DMS79 (cell line): ENCODE measurements around the gene AGRN.

ENCODE experiments used
- DNase-seq: peaks from one replicate; lab custom pipeline; 2025; lab: John Stamatoyannopoulos, UW

Gene AGRN

GRCh38 chr1:1038694-1039093 lies 18.8 kb downstream of the AGRN start:
- no peak for DNase-seq

GRCh38 chr1:1039145-1039910 lies 19.4 kb downstream of the AGRN start:
- no peak for DNase-seq

DNA sequence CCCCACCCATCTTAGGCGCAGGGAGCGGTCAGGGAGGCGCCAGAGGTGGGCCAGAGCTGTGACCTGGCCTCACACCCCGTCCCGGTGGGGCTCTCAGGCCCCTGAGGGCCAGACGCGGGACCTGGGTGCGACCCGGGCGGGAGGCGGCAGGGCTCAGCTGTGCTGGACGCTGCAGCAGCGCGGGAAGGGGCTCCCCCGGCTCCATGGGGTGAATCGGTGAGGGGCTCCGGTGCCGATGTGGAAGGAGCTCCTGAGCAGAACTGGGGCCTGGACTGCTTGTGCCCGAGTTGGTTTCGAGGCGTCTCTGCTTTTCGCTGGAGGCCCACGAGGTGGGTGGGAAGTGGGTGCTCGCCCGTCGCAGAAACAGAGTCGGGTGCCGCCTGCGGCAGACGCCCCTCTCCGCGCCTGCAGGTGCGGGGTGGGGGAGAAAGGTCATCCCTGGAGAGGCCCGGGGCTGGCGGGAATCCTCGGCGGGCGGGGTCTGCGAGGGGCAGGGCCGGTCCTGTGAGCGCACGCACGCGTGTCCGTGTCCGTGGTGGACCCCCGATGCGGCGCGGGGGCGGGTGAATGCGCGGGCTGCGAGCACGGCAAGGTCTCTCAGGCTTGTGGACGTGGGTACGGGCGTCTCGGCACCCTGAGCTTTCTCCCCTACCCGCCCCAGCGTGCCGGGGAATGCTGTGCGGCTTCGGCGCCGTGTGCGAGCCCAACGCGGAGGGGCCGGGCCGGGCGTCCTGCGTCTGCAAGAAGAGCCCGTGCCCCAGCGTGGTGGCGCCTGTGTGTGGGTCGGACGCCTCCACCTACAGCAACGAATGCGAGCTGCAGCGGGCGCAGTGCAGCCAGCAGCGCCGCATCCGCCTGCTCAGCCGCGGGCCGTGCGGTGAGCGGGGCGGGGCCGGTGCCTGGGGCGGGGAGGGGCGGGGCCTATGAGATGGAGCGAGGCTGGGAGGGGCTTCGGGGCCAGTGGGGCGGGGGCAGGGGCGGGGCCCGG lies 20.4 kb downstream of the AGRN start:
- no peak for DNase-seq

GRCh38 chr1:1041092-1041523 lies 21.2 kb downstream of the AGRN start:
- no peak for DNase-seq

DNA sequence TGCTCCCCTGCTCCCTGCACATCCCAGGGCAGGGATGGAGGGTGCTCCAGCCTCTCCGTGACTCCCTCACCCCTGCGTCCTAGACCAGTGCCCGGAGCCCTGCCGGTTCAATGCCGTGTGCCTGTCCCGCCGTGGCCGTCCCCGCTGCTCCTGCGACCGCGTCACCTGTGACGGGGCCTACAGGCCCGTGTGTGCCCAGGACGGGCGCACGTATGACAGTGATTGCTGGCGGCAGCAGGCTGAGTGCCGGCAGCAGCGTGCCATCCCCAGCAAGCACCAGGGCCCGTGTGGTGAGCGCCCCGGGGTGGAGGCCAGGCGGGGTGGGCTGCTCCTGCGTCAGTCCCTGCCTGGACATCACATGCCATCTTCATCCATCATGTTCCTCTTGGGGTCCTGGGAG lies 22.0 kb downstream of the AGRN start:
- no peak for DNase-seq

DNA sequence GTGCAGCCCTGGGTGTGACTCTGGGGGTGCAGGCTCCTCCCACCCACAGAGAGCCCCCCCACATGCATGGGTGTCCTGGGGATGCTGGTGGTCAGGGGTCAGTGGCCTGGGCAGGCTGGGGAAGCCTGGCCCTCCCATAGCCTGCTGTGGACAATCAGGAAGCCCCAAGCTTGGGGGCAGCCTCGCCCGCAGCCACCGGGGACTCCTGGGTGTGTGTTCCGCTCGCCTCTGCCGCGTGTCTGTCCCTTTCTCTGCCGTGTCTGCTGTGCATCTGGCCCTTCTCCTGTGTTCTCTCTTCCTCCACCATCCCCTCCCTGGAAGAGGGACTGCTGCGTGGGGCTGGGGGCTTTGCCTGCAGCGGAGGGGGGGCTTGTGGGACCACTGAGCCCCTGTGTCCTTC lies 22.9 kb downstream of the AGRN start:
- no peak for DNase-seq

DNA sequence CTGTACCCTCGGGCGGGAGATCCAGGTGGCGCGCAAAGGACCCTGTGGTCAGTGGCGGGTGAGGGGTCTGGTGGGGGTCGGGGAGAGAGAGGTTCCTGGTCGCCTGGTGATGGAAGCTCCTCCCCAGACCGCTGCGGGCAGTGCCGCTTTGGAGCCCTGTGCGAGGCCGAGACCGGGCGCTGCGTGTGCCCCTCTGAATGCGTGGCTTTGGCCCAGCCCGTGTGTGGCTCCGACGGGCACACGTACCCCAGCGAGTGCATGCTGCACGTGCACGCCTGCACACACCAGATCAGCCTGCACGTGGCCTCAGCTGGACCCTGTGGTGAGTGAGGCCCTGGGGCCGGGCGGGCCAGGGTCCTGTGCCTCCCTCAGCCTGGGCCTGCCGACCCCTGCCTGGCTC lies 23.5 kb downstream of the AGRN start:
- DNase-seq: no peak

- no peak for DNase-seq
Observed at GRCh38 chr1:1043921-1044320, 24.0 kb downstream of the AGRN start.

- DNase-seq: no peak
Observed at GRCh38 chr1:1044455-1045078, 24.6 kb downstream of the AGRN start.

- no peak for DNase-seq
Observed at GRCh38 chr1:1045129-1045528, 25.2 kb downstream of the AGRN start.

- no peak for DNase-seq
Observed at GRCh38 chr1:1046243-1046642, 26.3 kb downstream of the AGRN start.

DNA sequence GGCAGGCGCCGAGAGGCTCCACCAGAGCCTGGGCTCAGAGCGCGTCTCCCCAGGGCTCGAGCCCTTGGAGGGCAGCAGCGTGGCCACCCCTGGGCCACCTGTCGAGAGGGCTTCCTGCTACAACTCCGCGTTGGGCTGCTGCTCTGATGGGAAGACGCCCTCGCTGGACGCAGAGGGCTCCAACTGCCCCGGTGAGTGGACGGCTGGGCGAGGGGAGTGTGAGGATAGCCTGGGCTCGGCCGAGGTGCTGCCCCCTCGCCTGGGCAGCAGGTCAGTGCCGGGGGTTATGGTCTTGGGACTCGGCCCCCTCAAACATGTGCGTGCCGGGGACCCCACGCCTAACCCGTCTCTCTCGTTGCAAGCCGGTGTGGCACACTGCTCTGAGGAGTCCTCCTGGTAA lies 26.8 kb downstream of the AGRN start:
- no peak for DNase-seq

DNA sequence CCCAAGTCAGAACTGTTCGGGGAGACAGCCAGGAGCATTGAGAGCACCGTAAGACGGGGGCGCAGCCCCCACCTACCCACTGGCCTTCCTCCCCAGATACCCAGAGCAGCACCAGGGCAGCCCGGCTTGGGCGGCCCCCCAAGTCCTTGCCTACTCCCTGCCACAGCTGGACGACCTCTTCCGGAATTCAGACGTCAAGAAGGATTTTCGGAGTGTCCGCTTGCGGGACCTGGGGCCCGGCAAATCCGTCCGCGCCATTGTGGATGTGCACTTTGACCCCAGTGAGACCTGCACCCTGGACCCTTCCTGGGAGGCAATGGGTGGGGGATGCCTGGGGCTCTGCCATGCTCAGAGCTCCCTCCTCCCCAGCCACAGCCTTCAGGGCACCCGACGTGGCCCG lies 27.5 kb downstream of the AGRN start:
- no peak for DNase-seq

DNA sequence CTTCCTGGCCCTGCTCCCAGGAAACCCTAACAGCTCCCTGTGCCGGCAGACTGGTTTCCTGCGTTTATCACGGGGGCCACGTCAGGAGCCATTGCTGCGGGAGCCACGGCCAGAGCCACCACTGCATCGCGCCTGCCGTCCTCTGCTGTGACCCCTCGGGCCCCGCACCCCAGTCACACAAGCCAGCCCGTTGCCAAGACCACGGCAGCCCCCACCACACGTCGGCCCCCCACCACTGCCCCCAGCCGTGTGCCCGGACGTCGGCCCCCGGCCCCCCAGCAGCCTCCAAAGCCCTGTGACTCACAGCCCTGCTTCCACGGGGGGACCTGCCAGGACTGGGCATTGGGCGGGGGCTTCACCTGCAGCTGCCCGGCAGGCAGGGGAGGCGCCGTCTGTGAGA lies 28.0 kb downstream of the AGRN start:
- no peak for DNase-seq

- no peak for DNase-seq
Observed at GRCh38 chr1:1048765-1049164, 28.8 kb downstream of the AGRN start.

DNA sequence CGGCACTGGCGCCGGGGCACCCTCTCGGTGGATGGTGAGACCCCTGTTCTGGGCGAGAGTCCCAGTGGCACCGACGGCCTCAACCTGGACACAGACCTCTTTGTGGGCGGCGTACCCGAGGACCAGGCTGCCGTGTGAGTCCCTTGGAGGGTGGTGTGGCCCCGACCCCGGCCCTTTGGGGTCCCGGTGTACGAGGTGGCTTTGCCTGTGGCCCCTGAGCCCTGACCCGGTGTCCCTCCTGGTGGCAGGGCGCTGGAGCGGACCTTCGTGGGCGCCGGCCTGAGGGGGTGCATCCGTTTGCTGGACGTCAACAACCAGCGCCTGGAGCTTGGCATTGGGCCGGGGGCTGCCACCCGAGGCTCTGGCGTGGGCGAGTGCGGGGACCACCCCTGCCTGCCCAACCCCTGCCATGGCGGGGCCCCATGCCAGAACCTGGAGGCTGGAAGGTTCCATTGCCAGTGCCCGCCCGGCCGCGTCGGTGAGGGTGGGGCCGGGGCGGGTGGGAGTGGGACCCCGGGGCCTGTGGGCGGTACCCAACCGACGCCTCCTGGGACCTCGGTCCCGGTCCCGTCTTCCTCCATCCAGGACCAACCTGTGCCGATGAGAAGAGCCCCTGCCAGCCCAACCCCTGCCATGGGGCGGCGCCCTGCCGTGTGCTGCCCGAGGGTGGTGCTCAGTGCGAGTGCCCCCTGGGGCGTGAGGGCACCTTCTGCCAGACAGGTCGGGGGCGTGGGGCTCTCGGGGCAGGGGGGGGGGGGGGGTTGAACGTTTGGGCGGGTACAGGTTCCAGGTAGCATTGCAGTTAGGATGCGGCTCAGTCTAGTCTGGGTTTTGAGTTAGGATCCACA lies 29.6 kb downstream of the AGRN start:
- DNase-seq: no peak

DNA sequence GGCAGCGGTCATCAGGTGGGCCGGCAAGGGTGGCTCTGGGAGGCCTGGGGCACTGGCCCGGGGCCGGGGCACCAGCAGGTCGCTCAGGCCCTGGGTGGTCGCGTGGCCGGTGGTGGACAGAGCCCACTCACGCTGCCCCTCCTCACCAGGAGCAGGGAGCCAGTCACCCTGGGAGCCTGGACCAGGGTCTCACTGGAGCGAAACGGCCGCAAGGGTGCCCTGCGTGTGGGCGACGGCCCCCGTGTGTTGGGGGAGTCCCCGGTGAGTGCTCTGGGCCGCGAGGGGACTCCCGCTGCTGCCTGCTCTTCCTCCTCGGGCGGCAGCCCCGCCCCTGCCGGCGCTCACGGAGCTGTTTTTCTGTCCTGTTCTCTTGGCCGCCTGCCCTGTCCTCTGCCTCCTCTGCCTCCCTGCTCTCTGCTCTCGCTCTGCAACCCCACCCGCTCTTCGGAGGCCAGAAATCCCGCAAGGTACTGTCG lies 30.7 kb downstream of the AGRN start:
- DNase-seq: no peak

GRCh38 chr1:1051127-1051810 lies 31.3 kb downstream of the AGRN start:
- DNase-seq: no peak

- DNase-seq: no peak
Observed at GRCh38 chr1:1052003-1052840, 32.3 kb downstream of the AGRN start.

DNA sequence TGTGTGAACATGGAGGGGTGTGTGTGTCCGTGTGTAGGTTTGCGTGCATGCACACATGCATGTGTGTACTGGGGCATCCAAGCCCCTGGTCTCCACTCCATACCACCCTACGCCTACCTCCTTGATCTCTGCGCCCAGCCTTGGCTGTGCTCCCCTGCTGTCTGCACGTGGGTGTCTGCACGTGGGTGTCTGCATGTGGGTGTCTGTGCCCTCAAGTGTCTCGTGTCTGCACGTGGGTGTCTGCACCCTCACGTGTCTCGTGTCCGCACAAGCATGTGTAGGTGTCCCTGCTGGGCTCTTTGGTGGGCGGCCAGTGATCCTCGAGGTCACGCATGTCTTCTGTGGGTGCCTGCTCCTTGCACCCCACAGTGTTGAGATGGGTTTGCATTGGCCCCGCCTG lies 33.1 kb downstream of the AGRN start:
- no peak for DNase-seq
